Esophagus squamous epithelium (tissue), 5 donors: ENCODE results near the gene ROCK2. TPM values are rescaled to one million over a fixed set of nuclear protein-coding genes. Genes with fewer than 3 reads are reported as not detected.

ENCODE experiments used
- DNase-seq: peaks from one replicate; lab custom pipeline; 2025; lab: John Stamatoyannopoulos, UW
- H3K27ac ChIP-seq, 4 donors: fragments of 200-600 bp; sonication (generic); one replicate each; pipeline ENCODE4 v1.5.1; 2016 to 2019; ENCODE audit warnings: mild to moderate bottlenecking in 1 of 4
- H3K27me3 ChIP-seq, 4 donors: fragments of 200-600 bp; sonication (generic); 1 replicate in 3 of 4; 2 replicates in 1 of 4; pipeline versions ENCODE4 v1.5.1 to v1.6.0; 2017 to 2021; ENCODE audit warnings: antibody characterized with exemption in 1 of 4
- H3K36me3 ChIP-seq, 3 donors: fragments of 200-600 bp; sonication (generic); one replicate each; pipeline ENCODE4 v1.5.1; 2016 to 2019
- H3K4me1 ChIP-seq, 3 donors: fragments of 200-600 bp; sonication (generic); one replicate each; pipeline ENCODE4 v1.5.1; 2017 to 2019
- H3K4me3 ChIP-seq, 4 donors: fragments of 200-600 bp; sonication (generic); 1 replicate in 3 of 4; 2 replicates in 1 of 4; pipeline ENCODE4 v1.5.1; 2016 to 2019; ENCODE audit warnings: mild to moderate bottlenecking in 2 of 4, moderate library complexity in 1 of 4
- H3K9me3 ChIP-seq, 3 donors: fragments of 200-600 bp; sonication (generic); one replicate each; pipeline ENCODE4 v1.5.1; 2016 to 2019
- POLR2A ChIP-seq, 4 donors: fragments of 450-650 bp; IDR thresholded peaks; one replicate each; pipeline ENCODE4 v1.6.1; 2017; ENCODE audit warnings: antibody characterized with exemption in 4 of 4, mild to moderate bottlenecking in 4 of 4, moderate library complexity in 3 of 4
- WGBS, 2 donors: methylation state at CpG; one replicate each; pipeline ENCODE4 v1.1.5; 2018; 5-methylcytosine and 5-hydroxymethylcytosine counted together
- intact Hi-C: fragments of 100-400 bp; cut with DNase I; formaldehyde crosslinking; loops from one replicate; pipeline ENCODE4 v1.15.0; 2022
- total RNA-seq, 4 donors: library from RNA; depleted of rRNA; stranded (reverse); fragments of >200 nt; gene quantifications; one replicate each; pipeline ENCODE4 v1.1.0, GENCODE V29; 2016
- TF ChIP-seq, protein P1 (sequence below), 6 experiments: fragments of 450-650 bp in 4 of 6; fragments of 200-600 bp in 2 of 6; sonication (generic) in 2 of 6; IDR thresholded peaks; one replicate each; pipeline ENCODE4 v1.5.1; 2016 to 2019; ENCODE audit warnings: antibody characterized with exemption in 6 of 6, mild to moderate bottlenecking in 4 of 6, moderate library complexity in 4 of 6
- donor health status: DM: yes; HTN: yes; CAD: no.

Gene ROCK2
- total RNA-seq: 10 to 100 TPM; 15.2 to 50.5 (median 21.4) TPM

DNA sequence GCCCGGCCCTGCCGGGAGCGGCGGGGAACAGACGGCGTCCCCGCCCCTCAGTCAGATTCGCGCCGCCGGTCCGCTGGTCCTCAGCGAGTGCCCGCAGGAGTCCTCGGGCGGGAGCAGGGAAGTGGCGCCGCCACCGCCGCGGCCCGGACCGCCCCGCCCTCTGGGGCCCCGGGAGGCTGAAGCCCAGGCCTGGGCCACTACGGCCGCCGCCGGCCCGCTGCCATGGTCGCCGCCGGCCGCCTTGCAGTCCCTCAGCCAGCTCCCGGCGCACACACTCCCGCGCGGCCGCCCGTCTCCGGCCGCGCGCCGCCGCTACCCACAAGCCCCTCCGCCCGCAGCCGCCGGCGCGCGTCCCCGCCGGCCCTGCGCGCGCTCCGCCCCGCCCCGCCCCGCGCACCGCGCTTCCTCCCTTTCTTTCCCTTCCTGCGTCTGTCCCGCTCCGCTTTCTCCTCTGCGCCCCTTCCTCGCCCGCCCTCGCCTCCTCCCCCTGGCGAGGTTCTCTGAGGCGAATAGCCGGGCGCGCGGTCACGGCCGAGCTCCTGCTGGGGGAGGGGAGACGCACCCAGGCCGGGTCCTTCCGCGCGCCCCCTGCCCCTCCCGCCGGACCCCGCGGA is at the start of gene ROCK2:
Gene ROCK2 (minus strand): TSS at position 295 of the 614 bp plus-strand sequence. CDS start 500 bp downstream, outside the sequence.
- H3K27me3 ChIP-seq: no peaks in the 10 kb centered on the region
- peaks cover 0 to 63% (median 7%) of the 10 kb centered on the region in 3 donors for H3K4me1 ChIP-seq
- intact Hi-C loops: no loop called here
- H3K9me3 ChIP-seq: no peaks in the 10 kb centered on the region
- WGBS, 2 donors: 0 to 1% methylated on average over 16 to 32 of the region's 90 CpGs
- H3K4me3 ChIP-seq: peak within 1 kb of the TSS; percentile 83 to 98 (median 88)
- TF ChIP-seq, protein P1, sequence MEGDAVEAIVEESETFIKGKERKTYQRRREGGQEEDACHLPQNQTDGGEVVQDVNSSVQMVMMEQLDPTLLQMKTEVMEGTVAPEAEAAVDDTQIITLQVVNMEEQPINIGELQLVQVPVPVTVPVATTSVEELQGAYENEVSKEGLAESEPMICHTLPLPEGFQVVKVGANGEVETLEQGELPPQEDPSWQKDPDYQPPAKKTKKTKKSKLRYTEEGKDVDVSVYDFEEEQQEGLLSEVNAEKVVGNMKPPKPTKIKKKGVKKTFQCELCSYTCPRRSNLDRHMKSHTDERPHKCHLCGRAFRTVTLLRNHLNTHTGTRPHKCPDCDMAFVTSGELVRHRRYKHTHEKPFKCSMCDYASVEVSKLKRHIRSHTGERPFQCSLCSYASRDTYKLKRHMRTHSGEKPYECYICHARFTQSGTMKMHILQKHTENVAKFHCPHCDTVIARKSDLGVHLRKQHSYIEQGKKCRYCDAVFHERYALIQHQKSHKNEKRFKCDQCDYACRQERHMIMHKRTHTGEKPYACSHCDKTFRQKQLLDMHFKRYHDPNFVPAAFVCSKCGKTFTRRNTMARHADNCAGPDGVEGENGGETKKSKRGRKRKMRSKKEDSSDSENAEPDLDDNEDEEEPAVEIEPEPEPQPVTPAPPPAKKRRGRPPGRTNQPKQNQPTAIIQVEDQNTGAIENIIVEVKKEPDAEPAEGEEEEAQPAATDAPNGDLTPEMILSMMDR (IDR thresholded peaks at IDR 0.05): peak in 1 of 6 experiments; percentile 10
- TF ChIP-seq POLR2A (IDR thresholded peaks at IDR 0.05): peak in 2 of 4 donors; percentile 82 to 85
- peak within 1 kb of the TSS; percentile 90 to 98 (median 98) for H3K27ac ChIP-seq
- no peaks in the 10 kb centered on the region for H3K36me3 ChIP-seq
- DNase-seq: peak; percentile 26

DNA sequence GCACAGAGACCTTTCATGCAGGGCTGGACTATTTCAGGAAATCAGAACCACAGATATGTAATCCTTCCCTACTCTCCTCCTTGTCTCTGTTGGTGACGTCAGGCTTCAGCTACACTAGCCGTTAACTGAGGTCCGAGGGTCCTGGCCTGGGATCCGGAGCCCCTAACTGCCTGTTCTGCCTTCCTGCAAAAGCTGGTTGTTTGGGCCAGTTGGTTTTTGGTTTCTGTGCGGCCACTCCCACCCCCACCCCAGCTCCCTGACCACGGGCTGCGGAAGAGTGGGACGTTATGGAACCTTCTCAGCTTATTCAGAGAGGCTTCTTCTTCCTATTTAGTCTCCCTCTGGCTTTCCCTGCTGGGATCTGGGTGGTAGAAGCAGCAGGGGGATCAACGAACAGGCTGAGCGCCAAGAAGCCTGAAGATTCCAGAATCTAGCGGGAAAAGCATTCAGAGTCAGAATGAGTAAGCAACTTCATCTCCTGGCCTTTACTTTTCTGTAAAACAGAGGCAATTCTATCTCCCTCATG is 49.3 kb upstream of the ROCK2 start:
- Histone ChIP-seq H3K4me3 (peak overlapping the region in 1 of 4 donors; percentile 17), H3K36me3 (no peaks in the 10 kb centered on the region), H3K27ac (peak overlapping the region; percentile 52 to 82 (median 76)), H3K27me3 (no peaks in the 10 kb centered on the region), H3K4me1 (peaks cover 0 to 60% (median 10%) of the 10 kb centered on the region in 3 donors), H3K9me3 (no peaks in the 10 kb centered on the region)
- WGBS, 2 donors: 43 to 75% methylated on average over 9 of the region's 11 CpGs
- DNase-seq: no peak
- intact Hi-C loops: no loop called here
- TF ChIP-seq, protein P1 (IDR thresholded peaks at IDR 0.05): no peak
- TF ChIP-seq POLR2A (IDR thresholded peaks at IDR 0.05): no peak

DNA sequence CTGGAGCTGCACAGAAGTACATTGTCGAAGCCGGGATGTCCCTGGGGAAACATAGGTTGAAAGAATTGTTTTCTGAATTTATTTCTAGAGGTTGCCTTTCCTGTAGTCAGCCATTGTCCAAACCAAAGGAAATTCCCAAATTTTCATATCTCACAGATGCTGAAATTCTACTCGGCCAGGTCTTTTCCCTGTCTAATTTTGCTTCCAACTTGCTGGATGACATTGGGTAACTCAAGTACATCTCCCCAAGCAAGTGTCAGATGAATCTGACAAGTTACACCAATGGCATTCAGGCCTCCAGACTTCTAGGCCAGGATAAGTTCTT is 47.5 kb upstream of the ROCK2 start:
- no peak for DNase-seq
- Histone ChIP-seq H3K4me1 (peaks cover 0 to 64% (median 11%) of the 10 kb centered on the region in 3 donors), H3K36me3 (no peaks in the 10 kb centered on the region), H3K27ac (peak overlapping the region; percentile 36 to 82 (median 56)), H3K4me3 (no peak overlapping the region), H3K9me3 (no peaks in the 10 kb centered on the region), H3K27me3 (no peaks in the 10 kb centered on the region)
- WGBS, 2 donors: 16 to 47% methylated on average over 3 of the region's 3 CpGs
- TF ChIP-seq POLR2A (IDR thresholded peaks at IDR 0.05): no peak
- TF ChIP-seq, protein P1 (IDR thresholded peaks at IDR 0.05): no peak
- intact Hi-C loops: no loop called here

DNA sequence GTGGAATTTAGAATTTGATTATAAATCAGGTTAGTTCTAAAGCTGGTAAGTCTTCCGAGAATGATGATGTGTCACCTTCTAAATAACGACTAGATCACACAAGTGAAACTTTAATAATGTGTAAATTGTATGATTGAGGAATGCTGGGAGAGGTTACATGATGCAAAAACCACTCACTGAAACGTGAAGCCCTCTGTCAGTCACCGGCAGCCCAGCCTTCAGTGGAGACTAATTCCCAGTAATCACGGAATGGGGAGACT is 45.9 kb upstream of the ROCK2 start:
- TF ChIP-seq, protein P1 (IDR thresholded peaks at IDR 0.05): no peak
- TF ChIP-seq POLR2A (IDR thresholded peaks at IDR 0.05): no peak
- Histone ChIP-seq H3K36me3 (no peaks in the 10 kb centered on the region), H3K27ac (peak overlapping the region in 2 of 4 donors; percentile 33 to 77), H3K9me3 (no peaks in the 10 kb centered on the region), H3K27me3 (no peaks in the 10 kb centered on the region), H3K4me1 (peaks cover 0 to 73% (median 17%) of the 10 kb centered on the region in 3 donors), H3K4me3 (no peak overlapping the region)
- 67 to 68% methylated on average over 5 of the region's 5 CpGs for WGBS, 2 donors
- intact Hi-C loops: no loop called here
- no peak for DNase-seq

DNA sequence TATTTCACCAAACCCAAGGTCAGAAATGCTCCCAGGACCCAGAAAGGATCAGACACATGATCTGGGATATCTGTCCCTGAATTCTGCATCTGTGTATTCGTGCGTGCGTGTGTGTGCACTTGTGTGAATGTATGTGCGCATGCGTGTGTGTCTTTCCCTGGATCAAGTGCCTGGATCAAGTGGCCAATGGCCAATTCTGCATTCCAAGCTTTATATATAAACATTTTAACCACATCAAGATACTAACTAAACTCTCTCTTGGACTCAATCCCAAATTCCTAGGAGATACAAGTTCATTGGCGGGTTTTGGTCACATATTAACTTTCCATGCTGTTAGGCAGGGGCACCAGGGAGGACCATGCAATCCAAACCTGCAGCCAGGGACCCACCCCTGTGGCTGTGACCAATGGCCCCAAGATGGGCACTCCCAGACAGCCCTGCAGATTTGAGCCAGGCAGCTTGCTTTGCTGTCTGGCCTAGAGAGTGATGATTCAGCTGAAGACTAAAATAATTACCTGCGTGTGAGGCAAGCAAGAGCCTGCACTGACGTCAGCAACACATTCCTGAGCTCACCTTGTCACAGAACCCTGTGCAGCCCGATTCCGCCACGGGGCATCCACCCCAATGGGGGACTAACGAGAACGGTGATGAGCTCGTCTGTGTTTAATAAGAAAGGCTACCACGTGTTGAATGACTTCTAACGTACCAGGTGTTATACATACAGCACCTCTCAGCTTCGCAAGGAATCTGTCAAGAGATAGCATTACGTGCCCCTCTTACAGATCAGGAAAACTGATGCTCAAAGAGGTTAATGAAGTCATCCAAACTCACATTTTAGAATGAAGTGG is 45.3 kb upstream of the ROCK2 start:
- intact Hi-C loops: no loop called here
- no peak for DNase-seq
- H3K4me3 ChIP-seq: no peak overlapping the region
- peaks cover 0 to 70% (median 17%) of the 10 kb centered on the region in 3 donors for H3K4me1 ChIP-seq
- H3K36me3 ChIP-seq: no peaks in the 10 kb centered on the region
- WGBS, 2 donors: 70 to 75% methylated on average over 16 to 17 of the region's 18 CpGs
- H3K9me3 ChIP-seq: no peaks in the 10 kb centered on the region
- peak overlapping the region in 3 of 4 donors; percentile 26 to 77 (median 33) for H3K27ac ChIP-seq
- TF ChIP-seq POLR2A (IDR thresholded peaks at IDR 0.05): no peak
- TF ChIP-seq, protein P1 (IDR thresholded peaks at IDR 0.05): no peak
- H3K27me3 ChIP-seq: no peaks in the 10 kb centered on the region
